Fibroblast of lung (primary cell): ENCODE measurements around the gene SMLR1. TPM values are rescaled to one million over a fixed set of nuclear protein-coding genes. Genes with fewer than 3 reads are reported as not detected.

Source experiments
- DNase-seq, 2 donors: peaks; one replicate each; pipeline versions ENCODE4 v3.0.0 to v3.0.0-alpha.2; 2010; ENCODE audit warnings: low read depth in 2 of 2
- H2AFZ ChIP-seq: 2 replicates; pipeline ENCODE4 v1.5.1; 2012; ENCODE audit warnings: low read length, control low read depth, inconsistent platforms
- H3K27ac ChIP-seq: 2 replicates; pipeline ENCODE4 v1.5.1; 2011; ENCODE audit warnings: low read length, control low read depth; ENCODE audit not compliant: insufficient read depth
- H3K27me3 ChIP-seq: 2 replicates; pipeline ENCODE4 v1.5.1; 2011; ENCODE audit warnings: mild to moderate bottlenecking, low read length; ENCODE audit not compliant: control insufficient read depth, insufficient read depth
- H3K36me3 ChIP-seq: 2 replicates; pipeline ENCODE4 v1.5.1; 2011; ENCODE audit warnings: low read length; ENCODE audit not compliant: control insufficient read depth, insufficient read depth
- H3K4me1 ChIP-seq: 2 replicates; pipeline ENCODE4 v1.5.1; 2011; ENCODE audit warnings: low read length; ENCODE audit not compliant: control insufficient read depth, insufficient read depth; ENCODE audit errors: extremely low read depth
- H3K4me2 ChIP-seq: 2 replicates; pipeline ENCODE4 v1.5.1; 2011; ENCODE audit warnings: low read length, control low read depth; ENCODE audit not compliant: insufficient read depth; ENCODE audit errors: extremely low read depth
- H3K4me3 ChIP-seq, 4 experiments: fragments of 200-600 bp in 1 of 4; sonication (generic) in 1 of 4; replicated peaks in 1 of 4; 2 replicates each; pipeline ENCODE4 v1.5.1; 2011 to 2016; ENCODE audit warnings: low read length in 4 of 4, low read depth in 3 of 4, mild to moderate bottlenecking in 3 of 4, control low read depth in 2 of 4, inconsistent platforms in 1 of 4, mixed read lengths in 1 of 4; ENCODE audit not compliant: insufficient read depth in 1 of 4; ENCODE audit errors: control extremely low read depth in 1 of 4
- H3K79me2 ChIP-seq: 2 replicates; pipeline ENCODE4 v1.5.1; 2012; ENCODE audit warnings: mild to moderate bottlenecking, low read length, inconsistent platforms; ENCODE audit not compliant: control insufficient read depth, insufficient read depth
- H3K9ac ChIP-seq: 2 replicates; pipeline ENCODE4 v1.5.1; 2011; ENCODE audit warnings: mild to moderate bottlenecking, low read length, control low read depth; ENCODE audit not compliant: insufficient read depth
- H3K9me3 ChIP-seq: 2 replicates; pipeline ENCODE4 v1.5.1; 2012; ENCODE audit warnings: low read depth, low read length; ENCODE audit not compliant: control insufficient read depth, insufficient read depth
- H4K20me1 ChIP-seq: 2 replicates; pipeline ENCODE4 v1.5.1; 2011; ENCODE audit warnings: low read length; ENCODE audit not compliant: control insufficient read depth, insufficient read depth; ENCODE audit errors: extremely low read depth
- CTCF ChIP-seq, 2 donors: IDR thresholded peaks in 1 of 2; conservative IDR thresholded peaks in 1 of 2; 1 replicate in 1 of 2; 2 replicates in 1 of 2; pipeline ENCODE4 v1.5.1; 2011 to 2012; ENCODE audit warnings: low read length in 2 of 2, control low read depth in 1 of 2, inconsistent platforms in 1 of 2, low read depth in 1 of 2, mild to moderate bottlenecking in 1 of 2
- EZH2 ChIP-seq: IDR thresholded peaks from 2 replicates; pipeline ENCODE4 v1.5.1; 2012; ENCODE audit warnings: low read length, control low read depth, mild to moderate bottlenecking; ENCODE audit errors: missing control alignments
- polyA plus RNA-seq, 2 donors: library from polyadenylated mRNA; depleted of rRNA in 1 of 2; stranded (reverse) in 1 of 2; unstranded in 1 of 2; fragments of >200 nt; gene quantifications; 2 replicates each; pipeline ENCODE4 v1.2.1, GENCODE V29; 2011 to 2012; ENCODE audit warnings: missing spikeins in 1 of 2
- total RNA-seq: library from RNA; depleted of rRNA; stranded (reverse); fragments of >200 nt; gene quantifications from 2 replicates; pipeline ENCODE4 v1.2.1, GENCODE V29; 2014

SMLR1 gene
- total and polyA plus RNA-seq, 2 donors (not counting 1 experiment from before 2014, with no cell fraction given): not detected

GRCh38 chr6:130882370-130882769, 55.2 kb downstream of the SMLR1 start:
- Histone ChIP-seq H3K4me3 (no peak overlapping the region), H2AFZ (no peak overlapping the region), H3K27me3 (no peaks in the 10 kb centered on the region), H3K4me2 (no peak overlapping the region), H3K27ac (no peak overlapping the region), H3K9me3 (no peaks in the 10 kb centered on the region), H3K36me3 (peaks cover 9% of the 10 kb centered on the region), H3K4me1 (no peaks in the 10 kb centered on the region), H3K79me2 (no peaks in the 10 kb centered on the region), H4K20me1 (no peaks in the 10 kb centered on the region), H3K9ac (no peak overlapping the region)
- TF ChIP-seq EZH2 (no peak), CTCF (conservative IDR thresholded peaks at IDR 0.05 in 1 of 2, IDR thresholded peaks at IDR 0.05 in 1 of 2; ENCODE audit: low read depth in 1 of 2, low read length in 2 of 2) (no peak)
- DNase-seq: no peak

GRCh38 chr6:130885392-130886192, 58.4 kb downstream of the SMLR1 start:
- no peak overlapping the region for H3K9ac ChIP-seq
- no peaks in the 10 kb centered on the region for H3K27me3 ChIP-seq
- no peaks in the 10 kb centered on the region for H4K20me1 ChIP-seq
- no peak overlapping the region for H3K27ac ChIP-seq
- peak; percentile 87 to 89 for TF ChIP-seq CTCF (conservative IDR thresholded peaks at IDR 0.05 in 1 of 2, IDR thresholded peaks at IDR 0.05 in 1 of 2; ENCODE audit: low read depth in 1 of 2, low read length in 2 of 2)
- no peak for TF ChIP-seq EZH2
- peaks cover 2% of the 10 kb centered on the region for H3K4me1 ChIP-seq
- H2AFZ ChIP-seq: no peak overlapping the region
- peaks cover 4% of the 10 kb centered on the region for H3K36me3 ChIP-seq
- no peaks in the 10 kb centered on the region for H3K9me3 ChIP-seq
- H3K4me2 ChIP-seq: no peak overlapping the region
- H3K79me2 ChIP-seq: no peaks in the 10 kb centered on the region
- no peak overlapping the region for H3K4me3 ChIP-seq
- DNase-seq: peak; percentile 66 to 87

Other genes with a start within 250 kb of the SMLR1 start
- 68.3 and 113 TPM in 2 replicates for gene EPB41L2, start 235.8 kb downstream of the SMLR1 start, total RNA-seq
- 146 and 264 TPM in 2 replicates for gene EPB41L2, start 235.8 kb downstream of the SMLR1 start, polyA plus RNA-seq